T follicular helper cell (primary cell): ENCODE measurements around the gene ABCC1.
"Not testable (repeated sequence)": the region's sequence is repeated elsewhere in the genome, so short reads cannot be mapped to it uniquely, and the experiment has no call there.

Source experiments
- DNase-seq: peaks from one replicate; pipeline ENCODE4 v3.0.0-alpha.2; 2020; ENCODE audit warnings: low read depth
- total RNA-seq, 2 experiments: gene quantifications; one replicate each; lab custom pipeline; 2026; lab: John Stamatoyannopoulos, UW

Gene ABCC1
- total RNA-seq, result 137 to 140 reads per million in 2 experiments

- DNase-seq, result peak; percentile 34
Observed at GRCh38 chr16:15949210-15950160, at the start of gene ABCC1. Gene ABCC1, plus strand, starts transcription at chr16:15949616. Its CDS starts 136 bp downstream, at chr16:15949752.

- DNase-seq, result no peak
Observed at GRCh38 chr16:15900357-15900756, 49.1 kb upstream of the ABCC1 start.

GRCh38 chr16:15900901-15901500, 48.4 kb upstream of the ABCC1 start:
- DNase-seq, result no peak

- DNase-seq, result no peak
Observed at GRCh38 chr16:15903960-15904359, 45.5 kb upstream of the ABCC1 start.

GRCh38 chr16:15906439-15906838, 43.0 kb upstream of the ABCC1 start:
- DNase-seq, result no peak

GRCh38 chr16:15907863-15908478, 41.4 kb upstream of the ABCC1 start:
- no peak for DNase-seq

GRCh38 chr16:15911198-15911597, 38.2 kb upstream of the ABCC1 start:
- no peak for DNase-seq

- DNase-seq, result no peak
Observed at GRCh38 chr16:15913046-15913698, 36.2 kb upstream of the ABCC1 start.

GRCh38 chr16:15915555-15916081, 33.8 kb upstream of the ABCC1 start:
- no peak for DNase-seq

GRCh38 chr16:15916323-15916722, 33.1 kb upstream of the ABCC1 start:
- DNase-seq, result no peak

GRCh38 chr16:15918314-15918713, 31.1 kb upstream of the ABCC1 start:
- not testable (repeated sequence) for DNase-seq

GRCh38 chr16:15919331-15919730, 30.1 kb upstream of the ABCC1 start:
- no peak for DNase-seq

- no peak for DNase-seq
Observed at GRCh38 chr16:15924996-15925395, 24.4 kb upstream of the ABCC1 start.

GRCh38 chr16:15925631-15926030, 23.8 kb upstream of the ABCC1 start:
- DNase-seq, result no peak

GRCh38 chr16:15928261-15929104, 20.9 kb upstream of the ABCC1 start:
- no peak for DNase-seq

- no peak for DNase-seq
Observed at GRCh38 chr16:15932939-15933338, 16.5 kb upstream of the ABCC1 start.

GRCh38 chr16:15933781-15934180, 15.6 kb upstream of the ABCC1 start:
- no peak for DNase-seq

GRCh38 chr16:15934991-15935390, 14.4 kb upstream of the ABCC1 start:
- DNase-seq, result no peak

GRCh38 chr16:15936809-15937208, 12.6 kb upstream of the ABCC1 start:
- not testable (repeated sequence) for DNase-seq

- no peak for DNase-seq
Observed at GRCh38 chr16:15942931-15943690, 6.3 kb upstream of the ABCC1 start.
